GM19372 (cell line): ENCODE results near the gene VASH2.
A peak's percentile ranks its signal among the peaks of the same experiment; 100 is the strongest.

ENCODE experiments used
- ATAC-seq: cut with Tn5 transposase; IDR thresholded peaks from one replicate; pipeline ENCODE4 v1.9.1; 2021; ENCODE audit warnings: mild to moderate bottlenecking, low read depth, moderate library complexity; ENCODE audit not compliant: unreplicated experiment

The VASH2 gene

DNA sequence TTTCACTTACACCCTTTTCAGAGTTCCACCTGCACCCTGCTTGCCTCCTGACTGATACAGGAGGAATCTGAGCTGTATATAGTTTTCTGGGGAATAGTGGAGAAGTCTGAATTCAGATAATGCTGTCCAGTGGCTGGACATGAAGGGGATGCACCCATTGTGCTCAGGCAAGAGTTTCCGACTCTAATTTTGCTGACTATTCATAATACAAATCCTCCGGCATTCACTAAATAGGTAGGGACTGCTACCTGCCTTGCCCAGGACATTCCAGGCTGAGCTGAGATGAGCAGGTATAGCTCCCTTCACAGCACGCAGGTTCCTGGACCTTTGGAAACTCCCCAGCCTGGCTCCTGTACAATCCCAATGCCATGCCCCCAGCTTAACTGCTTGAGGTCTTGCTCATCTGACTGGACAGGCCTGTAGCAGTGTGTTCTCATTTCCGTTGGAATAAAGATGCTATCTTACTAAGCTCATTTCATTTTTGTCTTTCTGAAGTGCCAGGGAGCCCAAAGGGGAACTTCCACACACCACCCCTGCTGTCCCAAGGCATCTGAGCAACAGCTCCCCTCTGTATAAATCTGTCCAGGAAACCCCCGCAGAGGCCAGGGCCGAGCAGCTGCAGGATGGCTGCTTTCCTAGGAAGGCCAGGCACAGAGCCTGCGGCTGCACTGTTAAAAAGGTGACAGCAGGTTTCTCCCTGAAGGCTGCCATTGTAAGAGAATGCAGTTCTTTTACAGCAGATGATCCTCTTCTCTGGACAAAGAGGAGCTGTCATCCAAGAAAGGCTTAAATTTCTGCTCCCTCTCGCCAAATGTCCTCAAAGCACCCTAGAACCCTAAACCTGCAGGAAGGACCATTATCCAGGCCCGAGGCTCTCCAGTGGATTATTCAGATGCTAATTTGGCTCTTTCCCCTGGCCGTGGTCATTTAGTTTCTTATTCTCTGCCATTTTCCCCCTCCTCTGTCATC is 21.7 kb upstream of the VASH2 start:
- ATAC-seq: peak; percentile 60

- ATAC-seq: no peak
Observed at GRCh38 chr1:212930986-212931678, 19.2 kb upstream of the VASH2 start.

GRCh38 chr1:212933815-212934471 is 16.4 kb upstream of the VASH2 start:
- ATAC-seq: no peak

- no peak for ATAC-seq
Observed at GRCh38 chr1:212935387-212935981, 14.9 kb upstream of the VASH2 start.

GRCh38 chr1:212937034-212937433 is 13.3 kb upstream of the VASH2 start:
- no peak for ATAC-seq

DNA sequence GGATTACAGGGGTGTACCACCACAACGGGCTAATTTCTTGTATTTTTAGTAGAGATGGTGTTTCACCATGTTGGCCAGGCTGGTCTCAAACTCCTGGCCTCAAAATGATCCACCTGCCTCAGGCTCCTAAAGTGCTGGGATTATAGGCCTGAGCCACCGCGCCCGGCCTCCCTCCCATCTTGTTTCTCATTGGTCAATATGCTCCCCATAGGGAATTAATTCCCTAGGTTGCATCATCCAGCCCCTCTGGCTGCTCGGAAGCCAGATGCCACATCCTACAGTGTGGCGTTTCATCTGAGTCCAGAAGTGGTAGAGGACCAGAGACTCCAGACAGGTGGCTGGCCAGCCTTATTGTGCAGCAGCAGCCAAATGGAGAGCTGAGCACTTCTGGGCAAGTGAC is 11.5 kb upstream of the VASH2 start:
- ATAC-seq: no peak

- ATAC-seq: no peak
Observed at GRCh38 chr1:212941452-212941851, 8.9 kb upstream of the VASH2 start.

DNA sequence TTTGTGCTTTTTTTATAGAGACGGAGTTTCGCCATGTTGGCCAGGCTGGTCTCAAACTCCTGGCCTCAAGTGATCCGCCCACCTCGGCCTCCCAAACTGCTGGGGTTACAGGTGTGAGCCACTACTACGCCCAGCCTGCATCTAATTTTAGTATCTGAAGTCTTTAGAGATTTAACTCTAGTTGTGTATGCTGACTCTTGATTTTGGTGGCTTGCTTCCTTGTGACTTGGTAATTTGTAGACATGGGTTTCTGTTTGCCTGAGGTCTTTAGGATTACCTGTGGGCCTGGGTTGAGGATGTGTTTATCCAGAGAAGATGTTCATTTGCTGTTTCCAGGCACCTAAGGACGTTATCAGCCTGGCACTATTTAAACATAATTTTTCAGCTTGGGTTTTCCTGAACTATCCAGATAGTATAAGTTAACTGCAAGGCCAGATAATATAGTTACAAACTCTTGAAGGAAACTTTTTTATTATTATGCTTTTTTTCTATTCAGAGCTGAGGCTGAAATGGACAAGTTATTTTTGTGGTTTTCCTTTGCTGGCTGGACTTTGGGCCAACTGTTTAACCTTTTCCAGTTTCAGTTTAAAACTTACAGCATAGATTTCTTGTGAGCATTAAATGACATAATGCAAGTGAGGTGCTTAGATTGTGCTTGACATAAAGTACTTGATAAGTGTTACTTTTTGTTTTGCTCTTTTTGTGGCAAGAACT is 7.5 kb upstream of the VASH2 start:
- ATAC-seq: no peak

DNA sequence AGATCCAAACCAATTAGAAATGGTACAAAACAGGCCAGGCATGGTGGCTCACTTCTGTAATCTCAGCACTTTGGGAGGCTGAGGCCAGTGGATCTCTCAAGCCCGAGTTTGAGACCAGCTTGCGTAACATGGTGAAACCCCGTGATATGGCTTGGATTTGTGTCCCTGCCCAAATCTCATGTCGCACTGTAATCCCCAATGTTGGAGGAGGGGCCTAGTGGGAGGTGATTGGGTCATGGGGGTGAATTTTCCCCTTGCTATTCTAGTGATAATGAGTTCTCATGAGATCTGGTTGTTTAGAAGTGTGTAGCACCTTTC is 7.0 kb upstream of the VASH2 start:
- no peak for ATAC-seq

DNA sequence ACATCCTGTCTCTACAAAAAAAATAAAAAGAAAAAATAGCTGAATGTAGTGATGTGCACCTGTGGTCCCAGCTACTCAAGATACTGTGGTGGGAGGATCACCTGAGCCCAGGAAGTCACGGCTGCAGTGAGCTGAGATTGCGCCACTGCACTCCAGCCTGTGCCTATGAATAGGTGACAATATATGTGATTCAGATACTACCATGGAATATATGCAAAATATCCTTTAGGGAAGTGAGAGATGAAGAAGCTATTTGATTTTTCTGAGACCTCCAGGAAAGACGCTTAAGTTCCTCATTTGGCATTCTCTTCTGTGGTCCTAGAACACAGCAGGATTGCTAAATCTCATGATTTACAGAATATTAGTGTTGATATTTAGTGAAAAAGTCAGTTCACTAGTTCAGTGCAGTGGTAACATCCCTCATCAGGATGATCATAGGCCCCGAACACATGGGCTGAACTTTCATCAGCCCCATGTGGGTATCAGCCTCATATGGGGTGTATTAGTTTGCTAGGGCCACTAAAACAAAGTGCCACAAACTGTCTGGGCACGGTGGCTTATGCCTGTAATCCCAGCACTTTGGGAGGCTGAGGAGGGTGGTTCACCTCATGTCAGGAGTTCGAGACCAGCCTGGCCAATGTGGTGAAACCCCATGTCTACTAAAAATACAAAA is 6.0 kb upstream of the VASH2 start:
- peak; percentile 49 for ATAC-seq

- no peak for ATAC-seq
Observed at GRCh38 chr1:212945056-212945455, 5.3 kb upstream of the VASH2 start.

GRCh38 chr1:212945463-212946160 is 4.7 kb upstream of the VASH2 start:
- no peak for ATAC-seq

GRCh38 chr1:212946872-212947271 is 3.5 kb upstream of the VASH2 start:
- no peak for ATAC-seq

- no peak for ATAC-seq
Observed at GRCh38 chr1:212949771-212950170, 570 bp upstream of the VASH2 start.

DNA sequence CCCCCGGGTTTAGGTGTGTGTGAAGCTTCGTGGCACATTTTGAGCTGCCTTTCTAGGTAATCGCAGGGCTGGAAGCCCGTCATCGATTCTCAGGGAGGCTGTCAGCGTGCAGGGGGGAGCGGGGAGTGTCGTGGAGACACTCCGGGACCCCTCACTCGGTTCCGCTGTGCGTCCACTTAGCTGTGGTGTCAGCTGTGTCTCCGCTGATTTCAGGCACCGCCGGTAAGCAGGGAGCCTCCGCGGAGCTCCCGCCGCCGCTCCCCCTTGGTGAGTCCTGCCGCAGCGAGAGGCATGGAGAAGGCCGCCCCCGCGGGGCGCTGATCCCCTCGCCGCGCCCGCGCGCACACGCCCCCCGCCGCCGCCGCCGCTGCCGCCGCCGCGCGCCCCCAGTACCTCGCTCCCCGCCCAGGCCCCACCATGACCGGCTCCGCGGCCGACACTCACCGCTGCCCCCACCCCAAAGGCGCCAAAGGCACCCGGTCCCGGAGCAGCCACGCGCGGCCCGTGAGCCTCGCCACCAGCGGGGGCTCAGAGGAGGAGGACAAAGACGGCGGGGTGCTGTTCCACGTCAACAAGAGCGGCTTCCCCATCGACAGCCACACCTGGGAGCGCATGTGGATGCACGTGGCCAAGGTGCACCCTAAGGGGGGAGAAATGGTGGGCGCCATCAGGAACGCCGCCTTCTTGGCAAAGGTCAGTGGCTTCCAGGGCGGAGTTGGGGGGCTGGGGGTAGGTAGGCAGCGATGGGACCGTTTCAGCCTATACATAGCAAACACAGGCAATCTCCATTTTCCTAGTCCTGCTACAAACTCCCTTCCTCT is 995 bp downstream of the VASH2 start:
- ATAC-seq: peak; percentile 8

DNA sequence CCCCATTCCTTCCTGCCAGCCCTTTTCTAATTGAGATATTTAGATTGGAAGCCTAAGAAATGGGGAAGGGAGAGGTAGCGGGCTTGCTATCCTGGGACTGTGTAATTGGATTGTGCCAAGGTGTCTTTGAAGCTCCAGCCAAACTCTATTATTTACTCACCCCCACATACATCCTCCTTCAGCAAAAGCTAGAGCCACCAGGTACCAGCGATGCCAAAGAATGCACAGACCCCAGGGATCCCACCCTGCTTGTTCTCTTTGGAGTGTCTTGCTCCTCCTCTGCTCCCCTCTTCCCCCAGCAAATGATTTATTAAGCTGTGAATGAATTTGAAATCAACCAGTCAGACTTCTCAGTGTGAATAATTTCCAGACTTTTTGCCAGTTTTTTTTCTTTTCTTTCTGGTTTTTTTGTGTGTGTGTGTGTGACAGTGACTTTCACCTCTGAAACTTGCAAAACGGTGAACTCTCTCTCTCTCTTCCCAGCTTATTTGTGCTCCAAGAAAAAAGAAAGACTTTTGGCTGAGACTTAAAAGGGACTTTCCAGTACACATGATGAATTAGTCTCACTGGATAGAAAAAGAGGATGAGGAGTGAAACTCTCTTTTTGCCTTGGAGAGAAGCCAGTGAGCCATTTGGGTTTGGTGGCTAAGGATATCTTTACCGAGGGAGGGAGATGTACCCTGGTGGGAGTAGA is 1.8 kb downstream of the VASH2 start:
- ATAC-seq: no peak

- no peak for ATAC-seq
Observed at GRCh38 chr1:212952641-212952976, 2.3 kb downstream of the VASH2 start.

DNA sequence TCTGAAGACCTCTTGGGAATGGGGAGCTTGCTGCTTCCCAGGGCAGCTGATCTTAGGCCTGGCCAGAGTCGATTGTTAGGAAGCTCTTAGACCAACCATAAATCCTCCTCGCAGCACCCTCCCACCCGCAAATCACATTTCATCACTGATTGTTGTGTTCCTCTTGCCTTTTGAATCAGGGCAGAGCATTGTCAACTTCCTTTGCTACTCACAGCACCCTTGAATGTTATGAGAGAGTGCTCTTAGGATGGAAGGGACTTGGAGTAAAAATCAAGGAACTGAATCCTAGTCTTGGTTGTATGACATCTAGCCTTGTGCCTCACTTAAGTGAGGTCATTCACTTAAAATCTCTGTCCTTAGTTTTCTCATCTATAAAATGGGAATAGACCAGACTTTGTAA is 3.0 kb downstream of the VASH2 start:
- ATAC-seq: no peak
